Endometrium (tissue), 2 donors: ENCODE measurements around the gene ITGA3.

Source experiments
- FAIRE-seq: peaks from 2 replicates; lab custom pipeline; 2012; peaks lifted over from hg19 to GRCh38; lab: Jason Lieb, UNC
- donor health status: control.
- donor health status: control.

ITGA3 gene

GRCh38 chr17:50055426-50056216, at the start of gene ITGA3:
ITGA3 (plus strand) TSS chr17:50056110; CDS start chr17:50056440, 330 bp downstream.
- FAIRE-seq, result no peak

- FAIRE-seq, result no peak
These were observed 46.6 kb upstream of the ITGA3 start for GRCh38 chr17:50009282-50009681.

- FAIRE-seq, result no peak
These were observed 42.8 kb upstream of the ITGA3 start for GRCh38 chr17:50013079-50013478.

GRCh38 chr17:50014471-50015088, 41.3 kb upstream of the ITGA3 start:
- FAIRE-seq, result no peak

GRCh38 chr17:50015146-50015545, 40.8 kb upstream of the ITGA3 start:
- FAIRE-seq, result no peak

- FAIRE-seq, result no peak
These were observed 37.0 kb upstream of the ITGA3 start for GRCh38 chr17:50018909-50019308.

- FAIRE-seq, result no peak
These were observed 34.9 kb upstream of the ITGA3 start for GRCh38 chr17:50020841-50021599.

GRCh38 chr17:50021681-50022370, 34.1 kb upstream of the ITGA3 start:
- FAIRE-seq, result no peak

GRCh38 chr17:50022463-50023130, 33.3 kb upstream of the ITGA3 start:
- FAIRE-seq, result no peak

GRCh38 chr17:50023520-50023919, 32.4 kb upstream of the ITGA3 start:
- FAIRE-seq, result no peak

- FAIRE-seq, result no peak
These were observed 31.1 kb upstream of the ITGA3 start for GRCh38 chr17:50024808-50025207.

- no peak for FAIRE-seq
These were observed 29.7 kb upstream of the ITGA3 start for GRCh38 chr17:50026046-50026675.

- FAIRE-seq, result no peak
These were observed 29.1 kb upstream of the ITGA3 start for GRCh38 chr17:50026837-50027171.

- no peak for FAIRE-seq
These were observed 28.6 kb upstream of the ITGA3 start for GRCh38 chr17:50027172-50027880.

GRCh38 chr17:50027881-50028735, 27.8 kb upstream of the ITGA3 start:
- no peak for FAIRE-seq

- FAIRE-seq, result no peak
These were observed 27.2 kb upstream of the ITGA3 start for GRCh38 chr17:50028736-50029120.

GRCh38 chr17:50029185-50029584, 26.7 kb upstream of the ITGA3 start:
- FAIRE-seq, result no peak

- no peak for FAIRE-seq
These were observed 22.6 kb upstream of the ITGA3 start for GRCh38 chr17:50033316-50033715.

- no peak for FAIRE-seq
These were observed 21.2 kb upstream of the ITGA3 start for GRCh38 chr17:50034498-50035364.
